ENCODE results near the gene TMPRSS3.
"Not testable (repeated sequence)": the region's sequence is repeated elsewhere in the genome, so short reads cannot be mapped to it uniquely, and the experiment has no call there.

TMPRSS3 gene

DNA sequence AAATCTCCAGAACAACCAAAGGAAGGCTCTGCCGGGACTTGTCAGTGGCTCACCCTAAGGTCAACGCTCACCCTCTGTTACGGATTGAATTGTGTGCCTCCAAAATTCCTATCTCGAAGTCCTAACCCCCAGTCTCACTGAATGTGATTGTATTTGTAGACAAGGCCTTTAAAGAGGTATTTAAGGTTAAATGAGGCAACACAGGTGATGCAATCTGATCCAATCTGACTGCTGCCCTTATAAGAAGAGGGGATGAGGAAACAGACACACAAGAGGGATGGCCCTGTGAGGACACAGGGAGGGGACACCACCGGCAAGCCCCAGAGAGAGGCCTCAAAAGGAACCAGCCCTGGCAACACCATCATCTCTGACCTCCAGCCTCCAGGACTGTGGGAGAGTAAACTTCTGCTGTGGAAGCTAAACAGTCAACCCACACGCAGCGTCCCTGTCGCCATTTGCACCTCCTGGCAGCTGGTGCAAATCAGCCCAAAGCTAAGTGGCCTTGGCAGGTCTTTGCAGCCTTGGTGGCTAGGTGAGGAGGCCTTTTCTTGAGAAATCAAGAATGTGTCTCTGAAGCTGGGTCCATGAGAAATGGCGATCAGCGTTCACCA is 32.1 kb upstream of the TMPRSS3 start:
- DNase-seq = no peak

GRCh38 chr21:42426876-42427480 is 31.1 kb upstream of the TMPRSS3 start:
- no peak for DNase-seq

DNA sequence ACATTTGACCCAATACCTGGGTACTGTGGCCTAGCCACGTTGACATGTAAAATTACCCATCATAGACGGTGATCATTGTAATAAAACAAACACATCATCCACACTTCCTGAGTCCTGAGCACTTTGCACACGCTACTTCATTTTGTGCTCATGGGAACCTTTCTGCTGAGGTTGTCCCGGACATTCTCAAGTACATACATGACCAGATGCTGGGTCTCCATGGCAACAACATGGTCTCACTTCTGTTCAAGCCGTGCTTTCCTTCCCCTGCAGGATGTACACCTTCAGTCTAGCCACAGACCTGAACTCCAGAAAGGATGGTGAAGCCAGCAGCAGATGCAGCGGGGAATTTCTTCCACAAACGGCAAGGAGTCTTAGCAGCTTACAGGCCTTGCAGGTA is 30.6 kb upstream of the TMPRSS3 start:
- DNase-seq = no peak

DNA sequence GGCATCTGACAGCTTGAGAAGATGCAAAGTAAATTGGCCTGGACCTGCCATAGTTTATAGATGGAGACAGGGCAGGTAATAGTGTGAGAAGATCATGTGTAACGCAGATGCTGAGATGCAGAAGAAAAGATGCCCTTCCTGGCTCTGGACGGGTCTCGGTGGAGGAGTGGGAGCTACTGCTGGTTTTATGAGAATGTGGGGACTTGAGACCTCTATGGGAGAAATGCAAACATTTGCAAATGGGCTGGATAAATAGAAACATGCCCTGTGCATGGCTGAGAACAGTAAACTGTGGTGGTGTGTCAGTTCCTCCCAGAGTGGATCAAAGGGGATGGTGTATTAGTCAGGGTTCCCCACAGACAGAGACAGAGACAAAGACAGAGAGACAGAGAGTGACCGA is 29.7 kb upstream of the TMPRSS3 start:
- DNase-seq = no peak

DNA sequence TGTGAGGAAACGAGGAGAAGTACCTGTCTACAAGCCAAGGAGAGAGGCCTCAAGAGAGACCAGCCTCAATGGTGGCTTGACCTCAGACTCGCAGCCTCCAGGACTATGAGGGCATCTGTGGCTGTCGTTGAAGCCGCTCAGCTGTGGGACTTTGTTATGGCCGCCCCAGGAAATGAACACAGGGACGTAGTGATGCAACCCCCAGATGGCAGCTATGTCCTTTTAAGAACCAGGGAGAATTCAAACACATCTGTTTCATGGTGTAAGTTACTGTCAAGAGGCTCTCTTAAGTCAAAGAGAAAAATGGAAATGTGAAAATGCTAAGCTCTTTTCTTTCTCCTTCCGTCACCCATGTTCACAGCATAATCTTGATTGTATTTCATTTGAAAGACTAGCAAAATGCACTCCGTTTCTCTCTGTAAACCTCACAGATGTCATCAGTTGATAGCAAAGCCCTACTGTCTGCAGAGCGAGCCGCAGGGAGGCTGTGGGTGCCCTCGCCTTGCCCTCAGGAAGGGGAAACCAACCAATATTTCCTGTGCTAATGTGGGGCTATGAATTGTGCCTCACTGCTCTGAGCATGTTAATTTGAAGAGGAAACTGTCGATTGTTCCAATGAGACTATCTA is 29.2 kb upstream of the TMPRSS3 start:
- DNase-seq = peak; percentile 72

DNA sequence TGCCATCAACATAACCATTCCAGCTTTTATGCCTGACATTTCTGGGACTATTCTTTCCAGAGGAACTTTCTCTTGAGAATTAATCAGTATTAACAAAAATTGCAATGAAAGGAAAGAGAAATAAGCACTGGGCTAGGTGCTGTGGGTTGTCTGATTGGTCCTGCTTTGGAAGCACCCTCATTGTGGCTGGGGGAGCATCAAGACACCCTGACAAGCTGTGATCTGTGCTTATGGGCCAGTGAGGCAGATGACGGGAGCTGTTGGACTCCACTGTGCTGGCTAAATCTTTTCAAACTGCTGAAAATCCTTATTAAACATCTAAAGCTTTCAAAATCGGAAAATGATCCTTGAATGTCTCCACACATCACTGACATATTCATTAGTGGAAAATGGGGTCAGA is 27.8 kb upstream of the TMPRSS3 start:
- no peak for DNase-seq

DNA sequence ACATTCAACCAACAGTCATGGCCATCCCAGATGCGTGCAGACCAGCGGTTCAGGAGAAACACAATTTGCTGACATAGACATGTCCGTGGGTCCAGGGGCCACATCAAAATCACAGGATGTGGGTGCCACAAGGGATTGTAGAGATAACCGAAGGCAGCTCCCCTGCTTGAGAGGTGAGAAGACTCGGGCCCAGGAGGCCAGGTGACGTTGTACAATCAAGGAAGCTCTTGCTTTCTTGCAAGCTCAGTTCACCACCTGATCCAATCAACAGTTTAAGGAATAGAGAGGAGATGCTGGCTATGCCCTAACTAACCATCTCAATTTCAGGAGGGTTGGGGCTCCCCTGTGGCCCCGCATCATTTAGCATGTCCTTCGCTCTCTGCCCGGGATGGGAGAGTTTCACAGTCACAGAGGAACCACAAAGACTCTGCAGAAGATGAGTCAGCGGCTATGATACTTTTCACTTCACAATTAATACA is 27.4 kb upstream of the TMPRSS3 start:
- DNase-seq = peak; percentile 44

- DNase-seq = no peak
Observed at GRCh38 chr21:42421018-42421793, 25.4 kb upstream of the TMPRSS3 start.

GRCh38 chr21:42419845-42420244 is 24.0 kb upstream of the TMPRSS3 start:
- no peak for DNase-seq

DNA sequence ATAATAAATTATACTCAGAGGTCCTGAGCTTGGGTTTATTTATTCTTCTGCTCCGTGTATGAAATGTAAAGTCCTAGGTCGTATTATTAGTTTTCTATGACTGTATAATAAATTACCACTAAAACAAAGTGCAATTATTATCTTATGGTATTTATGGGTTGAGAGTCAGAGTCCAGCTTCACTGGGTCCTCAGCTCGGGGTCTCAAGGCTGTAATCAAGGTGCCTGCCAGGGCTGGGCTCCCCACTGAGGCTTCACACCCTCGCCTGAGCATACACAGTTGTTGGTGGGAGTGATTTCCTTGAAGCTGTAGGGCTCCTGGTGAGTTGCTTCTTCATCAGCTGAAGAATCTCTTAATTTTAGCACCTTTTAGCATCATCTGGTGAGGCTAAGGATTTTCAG is 23.0 kb upstream of the TMPRSS3 start:
- DNase-seq = no peak

DNA sequence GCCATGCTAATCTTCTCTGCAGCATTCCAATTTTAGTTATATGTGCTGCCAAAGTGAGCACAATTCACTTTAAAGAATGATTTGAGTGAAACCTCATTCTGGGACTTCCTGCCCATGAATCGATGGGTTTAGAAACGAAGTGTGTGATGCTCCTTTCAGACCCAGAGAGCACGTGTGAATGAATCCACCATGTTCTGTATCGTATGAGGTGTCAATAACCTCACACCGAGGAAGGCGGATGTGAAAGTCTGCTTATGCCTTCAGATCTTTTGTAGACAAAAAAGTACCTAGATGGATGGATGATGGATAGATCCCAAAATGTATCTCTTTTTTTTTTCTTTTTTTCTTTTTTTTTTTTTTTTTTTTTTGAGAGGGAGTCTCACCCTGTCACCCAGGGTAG is 21.7 kb upstream of the TMPRSS3 start:
- DNase-seq = no peak

GRCh38 chr21:42414928-42415769 is 19.3 kb upstream of the TMPRSS3 start:
- peak; percentile 89 for DNase-seq

DNA sequence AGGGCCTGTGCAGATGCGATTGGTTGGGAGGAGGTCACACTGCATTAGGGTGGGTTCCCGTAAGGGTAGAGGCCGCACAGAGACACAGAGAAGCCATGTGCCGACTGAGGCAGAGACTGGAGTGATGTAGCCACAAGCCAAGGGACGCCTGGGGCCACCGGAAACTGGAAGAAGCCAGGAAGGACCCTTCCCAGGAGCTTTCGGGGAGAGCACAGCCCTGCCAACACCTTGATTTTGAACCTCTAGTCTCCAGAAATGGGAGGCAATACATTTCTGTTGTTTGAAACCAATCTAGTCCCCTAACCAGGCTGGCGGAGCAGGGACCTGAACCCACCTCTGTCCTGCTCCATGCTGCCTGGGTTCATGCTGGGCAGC is 18.7 kb upstream of the TMPRSS3 start:
- no peak for DNase-seq

DNA sequence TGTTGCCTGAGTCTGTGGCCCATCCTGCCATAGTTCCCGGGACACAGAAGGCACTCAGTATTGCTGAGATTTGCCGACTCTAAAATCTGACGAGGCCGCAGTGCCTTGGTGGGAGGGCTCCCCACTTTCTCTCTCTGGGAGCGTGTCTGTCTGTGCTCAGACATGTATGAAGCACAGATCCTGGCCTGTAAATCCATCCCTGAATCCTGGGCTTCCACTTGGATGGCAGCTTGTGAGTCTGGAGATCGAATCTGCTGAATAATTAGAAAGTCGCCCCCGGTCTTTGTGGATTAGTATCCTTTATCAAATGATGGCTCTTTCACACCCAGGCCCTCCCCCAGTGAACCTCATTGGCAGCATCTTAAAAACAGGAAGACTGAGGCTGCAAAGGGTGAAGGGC is 18.2 kb upstream of the TMPRSS3 start:
- no peak for DNase-seq

GRCh38 chr21:42413500-42413899 is 17.6 kb upstream of the TMPRSS3 start:
- no peak for DNase-seq

DNA sequence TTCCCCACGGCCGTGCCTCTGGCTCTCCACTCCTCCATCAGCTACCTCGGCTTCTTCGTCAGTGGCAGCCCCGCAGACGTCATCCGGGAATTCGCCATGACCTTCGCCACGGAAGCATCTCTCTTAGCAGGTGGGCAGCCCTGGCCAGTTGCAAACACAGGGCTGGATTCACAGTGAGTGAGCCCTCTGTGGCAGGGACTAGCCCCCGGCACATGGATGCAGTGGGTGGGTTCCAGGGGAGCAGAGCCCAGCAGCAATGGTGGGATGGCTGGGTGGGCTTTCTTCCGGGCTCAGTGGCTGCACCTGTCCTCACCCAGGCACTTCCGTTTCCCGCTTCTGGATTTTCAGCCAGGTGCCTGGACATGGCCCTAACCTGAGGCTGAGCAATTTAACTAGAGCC is 17.2 kb upstream of the TMPRSS3 start:
- DNase-seq = no peak

- no peak for DNase-seq
Observed at GRCh38 chr21:42412636-42412933, 16.7 kb upstream of the TMPRSS3 start.

GRCh38 chr21:42411891-42412635 is 16.2 kb upstream of the TMPRSS3 start:
- DNase-seq = no peak

DNA sequence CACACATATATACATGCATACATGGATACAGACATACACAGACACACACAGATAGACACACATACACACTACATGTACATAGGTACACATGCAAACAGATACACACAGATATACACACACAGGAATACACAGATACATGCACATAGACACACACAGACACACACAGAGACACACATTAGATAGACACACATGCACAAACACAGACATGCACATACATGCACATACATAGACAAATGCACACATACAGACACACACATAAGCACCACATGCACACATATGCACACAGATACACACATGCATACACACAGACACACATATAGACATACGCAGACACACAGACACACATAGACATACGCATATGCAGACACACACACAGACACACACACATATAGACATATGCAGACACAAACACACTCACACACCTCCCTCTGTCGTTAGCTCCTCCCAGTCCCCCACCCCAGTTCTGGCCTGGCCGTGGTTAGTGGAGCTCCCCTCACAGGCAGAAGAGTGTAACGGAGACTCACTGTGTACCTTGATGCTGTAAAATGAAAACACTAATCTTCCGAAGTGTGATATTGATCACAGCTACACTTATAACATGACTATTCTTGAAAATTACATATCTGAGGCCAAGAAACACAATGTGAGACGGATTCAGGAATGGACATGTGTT is 15.5 kb upstream of the TMPRSS3 start:
- peak; percentile 48 for DNase-seq

- DNase-seq = no peak
Observed at GRCh38 chr21:42409366-42409765, 13.5 kb upstream of the TMPRSS3 start.

DNA sequence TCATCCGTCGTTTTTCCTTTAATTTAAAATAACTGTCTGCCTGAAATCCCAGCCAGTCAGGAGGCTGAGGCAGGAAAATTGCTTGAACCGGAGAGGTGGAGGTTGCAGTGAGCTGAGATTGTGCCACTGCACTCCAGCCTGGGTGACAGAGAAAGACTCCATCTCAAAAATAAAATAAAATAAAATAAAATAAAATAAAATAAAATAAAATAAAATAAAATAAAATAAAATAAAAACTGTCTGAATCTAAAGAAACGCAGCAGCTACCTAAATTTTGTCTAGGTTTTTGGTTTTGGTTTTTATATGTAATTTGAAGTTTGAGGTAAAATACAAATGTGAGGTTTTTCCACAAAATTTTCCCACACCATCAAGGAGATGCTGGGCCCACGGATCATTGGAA is 12.9 kb upstream of the TMPRSS3 start:
- not testable (repeated sequence) for DNase-seq

GRCh38 chr21:42407476-42407875 is 11.6 kb upstream of the TMPRSS3 start:
- no peak for DNase-seq
